Naive thymus-derived CD4-positive, alpha-beta T cell (primary cell): Measurements from ENCODE around the gene NME3. TPM values are rescaled to one million over a fixed set of nuclear protein-coding genes. Genes with fewer than 3 reads are reported as not detected.
"Not testable (repeated sequence)": the region's sequence is repeated elsewhere in the genome, so short reads cannot be mapped to it uniquely, and the experiment has no call there.

Source experiments
- ATAC-seq: fragments of 150-1000 bp; cut with Tn5 transposase; 2 replicates; pipeline ENCODE4 v1.10.0; 2021; ENCODE audit warnings: mild to moderate bottlenecking, moderate library complexity
- CTCF ChIA-PET: fragments of 350-600 bp; sonication (Branson Sonifier 250); formaldehyde crosslinking; loops from one replicate; lab custom pipeline; 2021; ENCODE audit warnings: antibody characterized with exemption; lab: Charles Lee
- POLR2A ChIA-PET: fragments of 350-600 bp; sonication (Branson Sonifier 250); formaldehyde crosslinking; loops from one replicate; lab custom pipeline; 2021; ENCODE audit warnings: antibody characterized with exemption, inconsistent platforms; lab: Charles Lee
- DNase-seq, 9 donors: peaks; one replicate each; pipeline versions ENCODE4 v3.0.0 to v3.0.0-alpha.2; 2020 to 2022; ENCODE audit warnings: mixed read lengths in 1 of 9
- H3K27ac ChIP-seq: one replicate; pipeline ENCODE4 v1.7.0; 2013; ENCODE audit warnings: mild to moderate bottlenecking, low read depth, low read length, moderate library complexity
- H3K27me3 ChIP-seq, 2 donors: one replicate each; pipeline ENCODE4 v1.7.0; 2013; ENCODE audit warnings: low read length in 2 of 2, mild to moderate bottlenecking in 2 of 2, moderate library complexity in 2 of 2; ENCODE audit not compliant: control insufficient read depth in 2 of 2, insufficient read depth in 2 of 2
- H3K36me3 ChIP-seq, 3 experiments: 1 replicate in 2 of 3; 2 replicates in 1 of 3; pipeline ENCODE4 v1.7.0; 2013; ENCODE audit warnings: low read length in 3 of 3, mild to moderate bottlenecking in 3 of 3, moderate library complexity in 1 of 3; ENCODE audit not compliant: insufficient read depth in 3 of 3, control insufficient read depth in 2 of 3
- H3K4me1 ChIP-seq, 2 donors: one replicate each; pipeline ENCODE4 v1.7.0; 2013; ENCODE audit warnings: low read length in 2 of 2, mild to moderate bottlenecking in 2 of 2, moderate library complexity in 1 of 2; ENCODE audit not compliant: control insufficient read depth in 2 of 2, insufficient read depth in 2 of 2
- H3K4me3 ChIP-seq: 2 replicates; pipeline ENCODE4 v1.7.0; 2013; ENCODE audit warnings: mild to moderate bottlenecking, low read length
- H3K9me3 ChIP-seq, 3 experiments: 1 replicate in 2 of 3; 2 replicates in 1 of 3; pipeline ENCODE4 v1.7.0; 2013; ENCODE audit warnings: low read length in 3 of 3; ENCODE audit not compliant: control insufficient read depth in 2 of 3
- H3K27ac Mint-ChIP-seq, 9 donors: one replicate each; pipeline ENCODE4 v1.8.0; 2020 to 2022; ENCODE audit warnings: mixed read lengths in 9 of 9, mild to moderate bottlenecking in 8 of 9, moderate library complexity in 5 of 9, inconsistent platforms in 2 of 9
- H3K27me3 Mint-ChIP-seq, 5 donors: one replicate each; pipeline ENCODE4 v1.8.0; 2021 to 2022; ENCODE audit warnings: mixed read lengths in 5 of 5, mild to moderate bottlenecking in 1 of 5
- H3K36me3 Mint-ChIP-seq, 5 donors: one replicate each; pipeline ENCODE4 v1.8.0; 2020 to 2022; ENCODE audit warnings: mixed read lengths in 5 of 5, mild to moderate bottlenecking in 3 of 5, inconsistent platforms in 1 of 5
- H3K4me1 Mint-ChIP-seq, 7 donors: one replicate each; pipeline ENCODE4 v1.8.0; 2020 to 2022; ENCODE audit warnings: mixed read lengths in 7 of 7, mild to moderate bottlenecking in 3 of 7, inconsistent platforms in 1 of 7
- H3K4me3 Mint-ChIP-seq, 10 donors: one replicate each; pipeline ENCODE4 v1.8.0; 2020 to 2022; ENCODE audit warnings: mild to moderate bottlenecking in 10 of 10, mixed read lengths in 10 of 10, moderate library complexity in 6 of 10, inconsistent platforms in 2 of 10
- H3K9me3 Mint-ChIP-seq, 11 donors: one replicate each; pipeline ENCODE4 v1.8.0; 2020 to 2022; ENCODE audit warnings: mixed read lengths in 11 of 11, mild to moderate bottlenecking in 4 of 11, inconsistent platforms in 1 of 11, moderate library complexity in 1 of 11
- intact Hi-C, 2 donors: fragments of 100-400 bp; cut with micrococcal nuclease; formaldehyde crosslinking; loops; one replicate each; pipeline ENCODE4 v1.15.1; 2023
- polyA plus RNA-seq, 2 donors: library from polyadenylated mRNA; unstranded; fragments of 300-500 nt; fragmentation: Illumina TruSeq; gene quantifications; one replicate each; pipeline ENCODE4 v1.2.3, GENCODE V29; 2021
- total RNA-seq, 6 experiments: library from RNA in 5 of 6; stranded (reverse) in 5 of 6; gene quantifications; 1 replicate in 5 of 6; 2 replicates in 1 of 6; pipeline ENCODE4 v1.2.3 and lab custom pipeline; 2021 to 2026

NME3 gene
- total and polyA plus RNA-seq, 7 experiments from 2014 or later, result 49.4 to 81.5 (median 70.6) TPM

DNA sequence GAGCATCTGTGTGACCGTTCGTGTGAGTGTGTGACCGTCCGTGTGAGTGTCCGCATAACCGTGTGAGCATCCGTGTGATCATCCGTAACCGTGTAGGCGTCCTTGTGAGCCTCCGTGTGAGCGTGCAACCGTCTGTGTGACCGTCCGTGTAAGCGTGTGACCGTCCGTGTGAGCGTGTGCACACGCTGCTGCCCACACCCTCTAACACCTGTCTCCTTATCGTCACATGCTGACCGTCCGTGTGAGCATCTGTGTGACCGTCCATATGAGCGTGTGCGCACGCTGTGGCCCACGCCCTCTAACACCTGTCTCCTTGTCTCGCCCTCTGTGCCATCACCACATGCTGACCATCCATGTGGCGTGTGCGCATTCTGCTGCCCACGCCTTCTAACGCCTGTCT lies 31.1 kb downstream of the NME3 start:
- H3K27ac Mint-ChIP-seq, result no peak overlapping the region
- no peaks in the 10 kb centered on the region for H3K4me1 ChIP-seq
- H3K36me3 Mint-ChIP-seq, result peaks cover 0 to 9% (median 2%) of the 10 kb centered on the region in 5 donors
- ChIA-PET CTCF (no interaction called here), POLR2A (interaction anchor here (0.7 kb wide), 1 partner anchor 44 kb away, joined by 3 read pairs; no protein-coding TSS in a partner anchor)
- peaks cover 0 to 44% (median 4%) of the 10 kb centered on the region in 3 experiments for H3K36me3 ChIP-seq
- intact Hi-C loops, result no loop called here
- H3K4me1 Mint-ChIP-seq, result peaks cover 0 to 3% (median 0%) of the 10 kb centered on the region in 7 donors
- no peaks in the 10 kb centered on the region for H3K27me3 Mint-ChIP-seq
- DNase-seq (no peak), ATAC-seq (no peak)
- H3K9me3 ChIP-seq, result no peaks in the 10 kb centered on the region
- H3K4me3 Mint-ChIP-seq, result no peak overlapping the region
- no peaks in the 10 kb centered on the region for H3K27me3 ChIP-seq
- H3K4me3 ChIP-seq, result no peak overlapping the region
- H3K9me3 Mint-ChIP-seq, result no peaks in the 10 kb centered on the region
- no peak overlapping the region for H3K27ac ChIP-seq

- intact Hi-C loops, result no loop called here
- Mint-ChIP-seq H3K4me3 (no peak overlapping the region), H3K36me3 (peaks cover 0 to 10% (median 0%) of the 10 kb centered on the region in 5 donors), H3K4me1 (no peaks in the 10 kb centered on the region), H3K9me3 (no peaks in the 10 kb centered on the region), H3K27me3 (no peaks in the 10 kb centered on the region), H3K27ac (peak overlapping the region in 1 of 9 donors; percentile 54)
- H3K9me3 ChIP-seq, result no peaks in the 10 kb centered on the region
- ChIA-PET POLR2A (no interaction called here), CTCF (no interaction called here)
- no peak overlapping the region for H3K27ac ChIP-seq
- H3K4me1 ChIP-seq, result no peaks in the 10 kb centered on the region
- H3K36me3 ChIP-seq, result peaks cover 0 to 48% (median 3%) of the 10 kb centered on the region in 3 experiments
- DNase-seq (no peak), ATAC-seq (no peak)
- H3K4me3 ChIP-seq, result no peak overlapping the region
- H3K27me3 ChIP-seq, result no peaks in the 10 kb centered on the region
These were observed 36.5 kb downstream of the NME3 start for GRCh38 chr16:1734816-1735215.

- no peaks in the 10 kb centered on the region for H3K4me1 Mint-ChIP-seq
- Histone ChIP-seq H3K27me3 (no peaks in the 10 kb centered on the region), H3K36me3 (peaks cover 0 to 55% (median 3%) of the 10 kb centered on the region in 3 experiments), H3K9me3 (no peaks in the 10 kb centered on the region), H3K27ac (no peak overlapping the region), H3K4me3 (no peak overlapping the region), H3K4me1 (no peaks in the 10 kb centered on the region)
- CTCF ChIA-PET, result no interaction called here
- ATAC-seq (no peak), DNase-seq (no peak)
- POLR2A ChIA-PET, result no interaction called here
- H3K27ac Mint-ChIP-seq, result peak overlapping the region in 1 of 9 donors; percentile 47
- intact Hi-C loops, result no loop called here
- peaks cover 0 to 10% (median 0%) of the 10 kb centered on the region in 5 donors for H3K36me3 Mint-ChIP-seq
- H3K27me3 Mint-ChIP-seq, result no peaks in the 10 kb centered on the region
- no peak overlapping the region for H3K4me3 Mint-ChIP-seq
- no peaks in the 10 kb centered on the region for H3K9me3 Mint-ChIP-seq
These were observed 37.2 kb downstream of the NME3 start for GRCh38 chr16:1734123-1734522.

GRCh38 chr16:1732551-1732987 lies 38.8 kb downstream of the NME3 start:
- POLR2A ChIA-PET, H3K27ac ChIP-seq, H3K9me3 ChIP-seq, H3K4me1 Mint-ChIP-seq, H3K4me1 ChIP-seq, H3K27me3 ChIP-seq, H3K4me3 ChIP-seq, DNase-seq, H3K9me3 Mint-ChIP-seq, ATAC-seq, intact Hi-C loops, H3K27ac Mint-ChIP-seq, H3K27me3 Mint-ChIP-seq, H3K4me3 Mint-ChIP-seq: not testable (repeated sequence)
- CTCF ChIA-PET, result interaction anchor here (0.8 to 1.0 kb wide), 2 partner anchors 11 to 27 kb away, joined by 3 read pairs; partner anchors contain the start of gene MAPK8IP3
- H3K36me3 ChIP-seq, result peaks cover 0 to 69% (median 3%) of the 10 kb centered on the region in 3 experiments
- H3K36me3 Mint-ChIP-seq, result peaks cover 0 to 17% (median 3%) of the 10 kb centered on the region in 5 donors

- Histone ChIP-seq H3K9me3 (no peaks in the 10 kb centered on the region), H3K36me3 (peaks cover 0 to 74% (median 3%) of the 10 kb centered on the region in 3 experiments), H3K27ac (no peak overlapping the region), H3K27me3 (no peaks in the 10 kb centered on the region), H3K4me3 (no peak overlapping the region), H3K4me1 (no peaks in the 10 kb centered on the region)
- Mint-ChIP-seq H3K4me3 (no peak overlapping the region), H3K36me3 (peaks cover 2 to 19% (median 6%) of the 10 kb centered on the region in 5 donors), H3K9me3 (no peaks in the 10 kb centered on the region), H3K4me1 (peaks cover 0 to 5% (median 4%) of the 10 kb centered on the region in 7 donors), H3K27me3 (no peaks in the 10 kb centered on the region), H3K27ac (peak overlapping the region in 1 of 9 donors; percentile 22)
- ChIA-PET CTCF (interaction anchor here (0.8 kb wide), 1 partner anchor 26 kb away, joined by 3 read pairs; the partner anchor contains the start of gene MAPK8IP3), POLR2A (no interaction called here)
- intact Hi-C loops, result no loop called here
- ATAC-seq (no peak), DNase-seq (no peak)
These were observed 39.3 kb downstream of the NME3 start for GRCh38 chr16:1732071-1732470.

- H3K27me3 ChIP-seq, result no peaks in the 10 kb centered on the region
- H3K36me3 Mint-ChIP-seq, result peaks cover 6 to 23% (median 9%) of the 10 kb centered on the region in 5 donors
- no peaks in the 10 kb centered on the region for H3K27me3 Mint-ChIP-seq
- no peak overlapping the region for H3K27ac ChIP-seq
- no peaks in the 10 kb centered on the region for H3K4me1 ChIP-seq
- no peak overlapping the region for H3K4me3 ChIP-seq
- peak overlapping the region in 1 of 9 donors; percentile 1 for H3K27ac Mint-ChIP-seq
- no peaks in the 10 kb centered on the region for H3K9me3 ChIP-seq
- ChIA-PET POLR2A (no interaction called here), CTCF (no interaction called here)
- H3K9me3 Mint-ChIP-seq, result no peaks in the 10 kb centered on the region
- DNase-seq, result no peak
- ATAC-seq, result no peak
- no peak overlapping the region for H3K4me3 Mint-ChIP-seq
- peaks cover 0 to 79% (median 4%) of the 10 kb centered on the region in 3 experiments for H3K36me3 ChIP-seq
- intact Hi-C loops, result no loop called here
- peaks cover 2 to 9% (median 8%) of the 10 kb centered on the region in 7 donors for H3K4me1 Mint-ChIP-seq
These were observed 39.7 kb downstream of the NME3 start for GRCh38 chr16:1731603-1732002.

DNA sequence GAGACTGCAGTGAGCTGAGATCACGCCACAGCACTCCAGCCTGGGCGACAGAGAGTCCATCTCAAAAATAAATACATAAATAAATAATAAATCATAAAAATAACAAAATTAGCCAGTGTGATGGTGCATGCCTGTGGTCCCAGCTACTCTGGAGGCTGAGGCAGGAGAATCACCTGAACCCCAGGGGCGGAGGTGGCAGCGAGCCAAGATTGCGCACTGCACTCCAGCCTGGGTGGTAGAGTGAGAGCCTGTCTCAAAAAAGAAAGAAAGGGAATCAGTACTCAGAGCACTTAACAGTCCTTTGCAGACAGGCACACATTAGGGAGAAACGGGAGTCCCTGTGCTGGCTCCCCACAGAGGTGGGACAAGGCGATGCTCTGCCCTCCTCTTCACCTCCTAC lies 40.3 kb downstream of the NME3 start:
- no peak overlapping the region for H3K27ac Mint-ChIP-seq
- Histone ChIP-seq H3K27ac (no peak overlapping the region), H3K4me3 (no peak overlapping the region), H3K36me3 (peaks cover 0 to 84% (median 10%) of the 10 kb centered on the region in 3 experiments), H3K4me1 (no peaks in the 10 kb centered on the region), H3K27me3 (no peaks in the 10 kb centered on the region), H3K9me3 (no peaks in the 10 kb centered on the region)
- ChIA-PET CTCF (no interaction called here), POLR2A (no interaction called here)
- no peak overlapping the region for H3K4me3 Mint-ChIP-seq
- no peaks in the 10 kb centered on the region for H3K27me3 Mint-ChIP-seq
- DNase-seq, result no peak
- H3K4me1 Mint-ChIP-seq, result peaks cover 2 to 9% (median 8%) of the 10 kb centered on the region in 7 donors
- intact Hi-C loops, result no loop called here
- no peaks in the 10 kb centered on the region for H3K9me3 Mint-ChIP-seq
- ATAC-seq, result no peak
- H3K36me3 Mint-ChIP-seq, result peaks cover 6 to 23% (median 9%) of the 10 kb centered on the region in 5 donors
